ENCODE measurements around the gene OGFRL1. TPM values are rescaled to one million over a fixed set of nuclear protein-coding genes. Genes with fewer than 3 reads are reported as not detected.

OGFRL1 gene
- 34.2 TPM for polyA plus RNA-seq (2013, experiment 1 of 2)
- polyA plus RNA-seq (2013, experiment 2 of 2) = 37.1 TPM

DNA sequence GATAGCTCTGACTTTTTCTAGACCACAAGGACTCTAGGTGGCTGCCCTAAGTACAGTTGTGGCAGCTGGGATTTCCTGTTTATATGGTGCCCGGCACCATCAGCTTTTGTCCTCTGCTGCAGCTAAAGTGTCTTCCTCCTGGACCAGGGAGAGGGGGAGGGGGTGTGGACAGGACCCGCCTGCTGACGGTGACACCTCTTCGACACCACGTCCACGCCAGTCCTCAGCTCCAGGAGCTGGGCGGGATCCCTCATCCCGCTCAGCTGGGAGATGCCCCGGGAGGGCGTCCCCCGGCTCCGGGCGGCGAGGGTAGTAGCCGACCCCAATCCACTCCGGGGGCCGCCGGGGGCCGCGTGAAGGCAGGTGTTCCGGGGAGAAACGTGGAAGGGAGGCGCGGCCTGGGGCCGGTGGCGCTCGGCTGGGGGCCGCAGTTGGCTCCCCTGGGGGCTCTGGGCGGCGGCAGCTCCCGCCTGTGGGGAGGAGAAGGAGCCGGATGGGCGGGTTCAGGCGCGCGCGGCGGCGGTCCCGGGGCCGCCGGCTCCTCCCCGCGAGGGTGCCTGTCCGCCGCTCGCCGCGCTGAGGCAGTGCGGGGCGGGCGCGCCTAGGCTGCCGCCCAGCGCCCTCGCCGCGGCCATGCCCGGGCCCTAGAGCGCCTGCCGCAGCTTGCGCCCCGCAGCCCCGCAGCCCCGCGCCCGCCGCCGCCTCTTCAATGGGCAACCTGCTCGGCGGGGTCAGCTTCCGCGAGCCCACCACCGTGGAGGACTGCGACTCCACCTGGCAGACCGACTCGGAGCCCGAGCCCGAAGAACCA is at the start of gene OGFRL1:
TSS of gene OGFRL1 (plus strand) at position 584 of the 811 bp plus-strand sequence. CDS start at position 710, 126 bp downstream.
- no peaks in the 10 kb centered on the region for H3K9me3 ChIP-seq (ENCODE audit: control insufficient read depth, low read length)
- no peaks in the 10 kb centered on the region for H3K79me1 ChIP-seq (replicated peaks; ENCODE audit: low read length, poor library complexity, severe bottlenecking)
- peaks cover 0 to 2% of the 10 kb centered on the region in 2 experiments for H3K36me3 ChIP-seq (ENCODE audit: control insufficient read depth in 1 of 2, insufficient read depth in 2 of 2, low read depth in 1 of 2, low read length in 2 of 2)
- H3K27ac ChIP-seq (ENCODE audit: low read length, poor library complexity, severe bottlenecking) = peak within 1 kb of the TSS; percentile 76
- no peaks in the 10 kb centered on the region for H3K27me3 ChIP-seq (ENCODE audit: control insufficient read depth in 1 of 2, insufficient read depth in 1 of 2, low read length in 2 of 2)
- peak within 1 kb of the TSS; percentile 93 for H2BK15ac ChIP-seq (ENCODE audit: low read depth, poor library complexity, severe bottlenecking)
- H2BK120ac ChIP-seq (ENCODE audit: low read depth, low read length) = peak within 1 kb of the TSS; percentile 98
- H3K18ac ChIP-seq (ENCODE audit: low read depth in 1 of 2, low read length in 2 of 2) = peak within 1 kb of the TSS; percentile 93 to 97
- H2AK5ac ChIP-seq (ENCODE audit: low read length, severe bottlenecking) = no peak within 1 kb of the TSS
- H2BK12ac ChIP-seq (ENCODE audit: low read length in 2 of 2) = peak within 1 kb of the TSS; percentile 83 to 86
- peak within 1 kb of the TSS; percentile 84 to 89 for H3K4me3 ChIP-seq (ENCODE audit: insufficient read depth in 1 of 2, low read depth in 1 of 2, low read length in 2 of 2)
- H3K4me2 ChIP-seq (ENCODE audit: low read length, poor library complexity, severe bottlenecking) = peak within 1 kb of the TSS; percentile 90
- peak within 1 kb of the TSS; percentile 46 for H2AFZ ChIP-seq (ENCODE audit: low read depth, low read length)
- peak within 1 kb of the TSS; percentile 54 to 77 for H3K23ac ChIP-seq (ENCODE audit: low read length in 2 of 2)
- peak within 1 kb of the TSS; percentile 68 to 85 for H3K4ac ChIP-seq (ENCODE audit: low read depth in 1 of 2, low read length in 2 of 2)
- peak; percentile 79 for DNase-seq
- H4K8ac ChIP-seq (ENCODE audit: low read length) = peak within 1 kb of the TSS; percentile 92
- peak within 1 kb of the TSS; percentile 96 for H2BK5ac ChIP-seq (ENCODE audit: low read depth, low read length, poor library complexity, severe bottlenecking)
- peak within 1 kb of the TSS; percentile 85 for H4K91ac ChIP-seq (ENCODE audit: low read length)
- WGBS = 2% methylated on average over 36 of the region's 79 CpGs
- H3K4me1 ChIP-seq (ENCODE audit: control insufficient read depth, insufficient read depth, low read depth, low read length) = peaks cover 5% of the 10 kb centered on the region
- H3K14ac ChIP-seq (ENCODE audit: low read length in 2 of 2) = peak within 1 kb of the TSS in 1 of 2 experiments; percentile 30
- H3K9ac ChIP-seq (ENCODE audit: low read length) = peak within 1 kb of the TSS; percentile 85

GRCh38 chr6:71239694-71240093 is 48.9 kb upstream of the OGFRL1 start:
- peak overlapping the region; percentile 23 for H2BK15ac ChIP-seq (ENCODE audit: low read depth, poor library complexity, severe bottlenecking)
- no peaks in the 10 kb centered on the region for H3K9me3 ChIP-seq (ENCODE audit: control insufficient read depth, low read length)
- WGBS = 73% methylated on average over 5 of the region's 5 CpGs
- H4K8ac ChIP-seq (ENCODE audit: low read length) = peak overlapping the region; percentile 49
- H3K4me3 ChIP-seq (ENCODE audit: insufficient read depth in 1 of 2, low read depth in 1 of 2, low read length in 2 of 2) = no peak overlapping the region
- H3K4me1 ChIP-seq (ENCODE audit: control insufficient read depth, insufficient read depth, low read depth, low read length) = peaks cover 6% of the 10 kb centered on the region
- H3K4me2 ChIP-seq (ENCODE audit: low read length, poor library complexity, severe bottlenecking) = no peak overlapping the region
- no peak overlapping the region for H2BK5ac ChIP-seq (ENCODE audit: low read depth, low read length, poor library complexity, severe bottlenecking)
- H2BK12ac ChIP-seq (ENCODE audit: low read length in 2 of 2) = peak overlapping the region in 1 of 2 experiments; percentile 4
- no peak overlapping the region for H4K91ac ChIP-seq (ENCODE audit: low read length)
- H3K4ac ChIP-seq (ENCODE audit: low read depth in 1 of 2, low read length in 2 of 2) = no peak overlapping the region
- no peak overlapping the region for H2BK120ac ChIP-seq (ENCODE audit: low read depth, low read length)
- H3K36me3 ChIP-seq (ENCODE audit: control insufficient read depth in 1 of 2, insufficient read depth in 2 of 2, low read depth in 1 of 2, low read length in 2 of 2) = no peaks in the 10 kb centered on the region
- no peak overlapping the region for H3K27ac ChIP-seq (ENCODE audit: low read length, poor library complexity, severe bottlenecking)
- H3K79me1 ChIP-seq (replicated peaks; ENCODE audit: low read length, poor library complexity, severe bottlenecking) = no peaks in the 10 kb centered on the region
- peak; percentile 16 for DNase-seq
- peak overlapping the region; percentile 95 for H2AK5ac ChIP-seq (ENCODE audit: low read length, severe bottlenecking)
- H2AFZ ChIP-seq (ENCODE audit: low read depth, low read length) = no peak overlapping the region
- no peak overlapping the region for H3K23ac ChIP-seq (ENCODE audit: low read length in 2 of 2)
- no peaks in the 10 kb centered on the region for H3K27me3 ChIP-seq (ENCODE audit: control insufficient read depth in 1 of 2, insufficient read depth in 1 of 2, low read length in 2 of 2)
- no peak overlapping the region for H3K9ac ChIP-seq (ENCODE audit: low read length)
- peak overlapping the region; percentile 34 to 62 for H3K18ac ChIP-seq (ENCODE audit: low read depth in 1 of 2, low read length in 2 of 2)
- H3K14ac ChIP-seq (ENCODE audit: low read length in 2 of 2) = no peak overlapping the region

DNA sequence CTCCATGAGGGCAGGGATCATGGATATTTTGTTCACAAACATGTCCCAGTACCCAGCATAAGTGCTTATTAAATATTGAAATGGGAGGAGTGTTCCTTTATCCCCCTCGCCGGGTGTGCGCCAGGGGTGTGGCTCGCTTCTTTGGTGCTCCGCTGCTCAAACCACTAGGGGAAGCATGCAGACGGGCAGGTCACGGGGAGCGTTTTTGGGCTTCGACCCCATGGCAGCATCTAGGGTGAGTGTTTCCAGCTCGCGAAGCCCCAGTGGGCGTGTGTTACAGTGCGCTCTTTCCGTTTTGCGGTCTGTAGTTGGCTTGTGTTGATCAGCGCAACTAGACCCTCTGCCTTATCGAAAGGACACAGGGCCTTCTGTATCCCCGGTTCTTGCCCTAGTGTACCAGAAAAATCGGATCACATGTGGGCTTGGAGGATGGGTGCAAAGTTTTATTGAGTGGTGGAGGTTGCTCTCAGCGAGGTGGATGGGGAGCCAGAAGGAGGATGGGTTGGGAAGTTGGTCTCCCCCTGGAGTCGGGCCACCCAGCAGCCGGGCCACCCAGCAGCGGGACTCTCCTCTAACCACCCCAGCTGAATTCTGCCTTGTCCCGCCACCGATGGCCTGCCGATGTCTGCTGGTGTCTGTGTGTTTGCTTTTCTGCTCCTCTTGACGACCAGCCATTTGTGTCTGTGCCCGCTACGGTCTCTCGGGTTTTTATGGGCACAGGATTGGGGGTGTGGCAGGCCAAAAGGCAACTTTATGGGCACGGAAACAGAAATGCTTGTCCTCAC is 43.2 kb upstream of the OGFRL1 start:
- Histone ChIP-seq H2AFZ (ENCODE audit: low read depth, low read length) (no peak overlapping the region), H4K91ac (ENCODE audit: low read length) (no peak overlapping the region), H3K9ac (ENCODE audit: low read length) (no peak overlapping the region), H2BK120ac (ENCODE audit: low read depth, low read length) (no peak overlapping the region), H2AK5ac (ENCODE audit: low read length, severe bottlenecking) (peak overlapping the region; percentile 1), H3K36me3 (ENCODE audit: control insufficient read depth in 1 of 2, insufficient read depth in 2 of 2, low read depth in 1 of 2, low read length in 2 of 2) (no peaks in the 10 kb centered on the region), H3K79me1 (replicated peaks; ENCODE audit: low read length, poor library complexity, severe bottlenecking) (no peaks in the 10 kb centered on the region), H3K4me3 (ENCODE audit: insufficient read depth in 1 of 2, low read depth in 1 of 2, low read length in 2 of 2) (no peak overlapping the region), H3K4me2 (ENCODE audit: low read length, poor library complexity, severe bottlenecking) (no peak overlapping the region), H3K9me3 (ENCODE audit: control insufficient read depth, low read length) (no peaks in the 10 kb centered on the region), H4K8ac (ENCODE audit: low read length) (no peak overlapping the region), H3K23ac (ENCODE audit: low read length in 2 of 2) (no peak overlapping the region), H3K4me1 (ENCODE audit: control insufficient read depth, insufficient read depth, low read depth, low read length) (no peaks in the 10 kb centered on the region), H2BK12ac (ENCODE audit: low read length in 2 of 2) (no peak overlapping the region), H3K14ac (ENCODE audit: low read length in 2 of 2) (no peak overlapping the region), H2BK5ac (ENCODE audit: low read depth, low read length, poor library complexity, severe bottlenecking) (no peak overlapping the region), H3K4ac (ENCODE audit: low read depth in 1 of 2, low read length in 2 of 2) (no peak overlapping the region), H3K18ac (ENCODE audit: low read depth in 1 of 2, low read length in 2 of 2) (no peak overlapping the region), H3K27ac (ENCODE audit: low read length, poor library complexity, severe bottlenecking) (no peak overlapping the region), H2BK15ac (ENCODE audit: low read depth, poor library complexity, severe bottlenecking) (no peak overlapping the region), H3K27me3 (ENCODE audit: control insufficient read depth in 1 of 2, insufficient read depth in 1 of 2, low read length in 2 of 2) (no peaks in the 10 kb centered on the region)
- WGBS = 98% methylated on average over 30 of the region's 31 CpGs
- DNase-seq = no peak

DNA sequence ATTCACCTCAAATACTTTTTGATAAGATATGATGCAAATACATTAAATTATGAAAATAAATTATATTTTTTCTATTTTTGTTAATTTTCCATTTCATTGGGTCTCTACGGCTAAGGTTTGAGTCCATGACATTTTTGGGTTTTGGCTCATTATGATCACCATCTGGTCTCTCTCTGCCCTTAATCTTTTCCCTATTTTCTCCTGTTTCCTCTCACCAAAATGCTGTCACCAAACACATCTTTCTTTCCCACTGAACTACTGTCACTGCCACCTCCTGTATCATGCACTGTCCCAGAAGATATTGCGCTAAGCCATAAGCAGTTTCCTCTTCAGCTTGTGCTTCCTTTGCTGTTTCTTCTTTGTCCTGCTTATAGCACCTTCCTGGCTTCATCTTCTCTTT is 42.0 kb upstream of the OGFRL1 start:
- H3K4me2 ChIP-seq (ENCODE audit: low read length, poor library complexity, severe bottlenecking) = no peak overlapping the region
- no peak overlapping the region for H3K4ac ChIP-seq (ENCODE audit: low read depth in 1 of 2, low read length in 2 of 2)
- DNase-seq = no peak
- H3K18ac ChIP-seq (ENCODE audit: low read depth in 1 of 2, low read length in 2 of 2) = peak overlapping the region in 1 of 2 experiments; percentile 45
- no peak overlapping the region for H2BK5ac ChIP-seq (ENCODE audit: low read depth, low read length, poor library complexity, severe bottlenecking)
- no peak overlapping the region for H3K27ac ChIP-seq (ENCODE audit: low read length, poor library complexity, severe bottlenecking)
- peak overlapping the region; percentile 0 for H2AK5ac ChIP-seq (ENCODE audit: low read length, severe bottlenecking)
- WGBS = 96% methylated on average over 2 of the region's 2 CpGs
- no peak overlapping the region for H2BK12ac ChIP-seq (ENCODE audit: low read length in 2 of 2)
- H3K4me1 ChIP-seq (ENCODE audit: control insufficient read depth, insufficient read depth, low read depth, low read length) = peaks cover 2% of the 10 kb centered on the region
- no peaks in the 10 kb centered on the region for H3K79me1 ChIP-seq (replicated peaks; ENCODE audit: low read length, poor library complexity, severe bottlenecking)
- H3K9me3 ChIP-seq (ENCODE audit: control insufficient read depth, low read length) = no peaks in the 10 kb centered on the region
- no peak overlapping the region for H2BK120ac ChIP-seq (ENCODE audit: low read depth, low read length)
- no peak overlapping the region for H2BK15ac ChIP-seq (ENCODE audit: low read depth, poor library complexity, severe bottlenecking)
- H4K8ac ChIP-seq (ENCODE audit: low read length) = no peak overlapping the region
- H3K14ac ChIP-seq (ENCODE audit: low read length in 2 of 2) = no peak overlapping the region
- no peaks in the 10 kb centered on the region for H3K36me3 ChIP-seq (ENCODE audit: control insufficient read depth in 1 of 2, insufficient read depth in 2 of 2, low read depth in 1 of 2, low read length in 2 of 2)
- no peak overlapping the region for H4K91ac ChIP-seq (ENCODE audit: low read length)
- no peak overlapping the region for H3K23ac ChIP-seq (ENCODE audit: low read length in 2 of 2)
- no peak overlapping the region for H3K4me3 ChIP-seq (ENCODE audit: insufficient read depth in 1 of 2, low read depth in 1 of 2, low read length in 2 of 2)
- no peak overlapping the region for H2AFZ ChIP-seq (ENCODE audit: low read depth, low read length)
- no peak overlapping the region for H3K9ac ChIP-seq (ENCODE audit: low read length)
- no peaks in the 10 kb centered on the region for H3K27me3 ChIP-seq (ENCODE audit: control insufficient read depth in 1 of 2, insufficient read depth in 1 of 2, low read length in 2 of 2)

Measured in mesenchymal stem cell (in vitro differentiated cells and primary cell).